ENCODE data around the gene MAP4K2. TPM values are rescaled to one million over a fixed set of nuclear protein-coding genes. Genes with fewer than 3 reads are reported as not detected.

MAP4K2 gene
- total and polyA plus RNA-seq, 2 of the 13 experiments (the other 11 are each of a cell fraction or from before 2014, with no cell fraction given): 8.3 to 17.6 TPM

DNA sequence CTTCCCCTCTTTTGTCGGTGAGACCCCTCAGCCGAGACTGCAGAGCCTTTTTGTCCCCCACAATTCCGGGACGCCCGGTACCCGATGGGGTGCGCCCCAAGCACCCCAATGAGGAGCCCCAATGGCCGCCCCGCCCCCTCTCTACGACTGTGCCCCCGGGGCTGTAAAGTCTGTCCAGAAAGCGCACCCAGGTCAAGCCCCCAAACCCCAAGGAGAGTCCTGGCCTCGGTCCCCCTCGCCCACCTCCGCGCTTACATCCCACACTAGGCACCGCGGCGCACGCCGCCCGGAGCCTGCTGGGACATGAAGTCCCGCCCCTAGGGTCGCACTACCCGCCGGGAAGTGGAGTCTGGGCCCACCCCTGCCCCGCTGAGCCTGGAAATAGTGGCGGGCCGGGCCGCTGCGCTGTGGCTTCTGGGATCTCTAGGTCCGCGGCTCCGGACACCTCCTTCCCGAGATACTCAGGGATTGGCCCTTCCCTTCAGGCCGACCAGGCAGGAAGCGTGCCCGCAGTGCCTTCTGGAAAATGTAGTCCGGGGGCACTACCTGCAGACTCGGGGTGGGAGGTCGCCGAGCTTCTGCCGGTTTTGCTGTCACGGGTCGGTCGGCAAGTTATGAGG, 7.4 kb upstream of the MAP4K2 start, which contains the start of gene MEN1 (continued):
- TF ChIP-seq POGK (CRISPR knock-in tag; conservative IDR thresholded peaks at IDR 0.05) (0 out of 2 replicates have a peak, but pooled peaks have one; percentile 58), MEIS1 (CRISPR knock-in tag; IDR thresholded peaks at IDR 0.05; ENCODE audit: borderline replicate concordance) (peak; percentile 84), ZNF280B (CRISPR knock-in tag; IDR thresholded peaks at IDR 0.05; ENCODE audit: borderline replicate concordance) (peak; percentile 38; the same call in 1 of the 2 replicates), ZNF44 (CRISPR knock-in tag; IDR thresholded peaks at IDR 0.05) (peak; percentile 77; the same call in 1 of the 2 replicates), TARDBP (CRISPR knock-in tag; IDR thresholded peaks at IDR 0.05) (peak; percentile 71), NONO (IDR thresholded peaks at IDR 0.05) (no peak), NONO (CRISPR knock-in tag; conservative IDR thresholded peaks at IDR 0.05) (0 out of 2 replicates have a peak, but pooled peaks have one; percentile 28), PAF1 (CRISPR knock-in tag; IDR thresholded peaks at IDR 0.05) (no peak), ZNF331 (CRISPR knock-in tag; IDR thresholded peaks at IDR 0.05) (peak; percentile 7; the same call in 1 of the 2 replicates), ZSCAN5A (CRISPR knock-in tag; IDR thresholded peaks at IDR 0.05; ENCODE audit: borderline replicate concordance) (no peak), ZIK1 (CRISPR knock-in tag; IDR thresholded peaks at IDR 0.05; ENCODE audit: borderline replicate concordance, low read depth) (peak; percentile 51; the same call in 1 of the 2 replicates), MAZ (IDR thresholded peaks at IDR 0.05; ENCODE audit: borderline replicate concordance, low read depth, low read length) (no peak), MAZ (CRISPR knock-in tag; IDR thresholded peaks at IDR 0.05; ENCODE audit: low read depth) (peak; percentile 21), CREM (IDR thresholded peaks at IDR 0.05) (peak; percentile 94), CREM (CRISPR knock-in tag; IDR thresholded peaks at IDR 0.05) (no peak), POLR2AphosphoS5 (IDR thresholded peaks at IDR 0.05; ENCODE audit: low read depth, low read length) (peak; percentile 77)
- TF ChIP-seq, protein P1, sequence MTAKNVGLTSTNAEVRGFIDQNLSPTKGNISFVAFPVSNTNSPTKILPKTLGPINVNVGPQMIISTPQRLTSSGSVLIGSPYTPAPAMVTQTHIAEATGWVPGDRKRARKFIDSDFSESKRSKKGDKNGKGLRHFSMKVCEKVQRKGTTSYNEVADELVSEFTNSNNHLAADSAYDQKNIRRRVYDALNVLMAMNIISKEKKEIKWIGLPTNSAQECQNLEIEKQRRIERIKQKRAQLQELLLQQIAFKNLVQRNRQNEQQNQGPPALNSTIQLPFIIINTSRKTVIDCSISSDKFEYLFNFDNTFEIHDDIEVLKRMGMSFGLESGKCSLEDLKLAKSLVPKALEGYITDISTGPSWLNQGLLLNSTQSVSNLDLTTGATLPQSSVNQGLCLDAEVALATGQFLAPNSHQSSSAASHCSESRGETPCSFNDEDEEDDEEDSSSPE (CRISPR knock-in tag; IDR thresholded peaks at IDR 0.05): peak; percentile 83
- TF ChIP-seq, protein P2, sequence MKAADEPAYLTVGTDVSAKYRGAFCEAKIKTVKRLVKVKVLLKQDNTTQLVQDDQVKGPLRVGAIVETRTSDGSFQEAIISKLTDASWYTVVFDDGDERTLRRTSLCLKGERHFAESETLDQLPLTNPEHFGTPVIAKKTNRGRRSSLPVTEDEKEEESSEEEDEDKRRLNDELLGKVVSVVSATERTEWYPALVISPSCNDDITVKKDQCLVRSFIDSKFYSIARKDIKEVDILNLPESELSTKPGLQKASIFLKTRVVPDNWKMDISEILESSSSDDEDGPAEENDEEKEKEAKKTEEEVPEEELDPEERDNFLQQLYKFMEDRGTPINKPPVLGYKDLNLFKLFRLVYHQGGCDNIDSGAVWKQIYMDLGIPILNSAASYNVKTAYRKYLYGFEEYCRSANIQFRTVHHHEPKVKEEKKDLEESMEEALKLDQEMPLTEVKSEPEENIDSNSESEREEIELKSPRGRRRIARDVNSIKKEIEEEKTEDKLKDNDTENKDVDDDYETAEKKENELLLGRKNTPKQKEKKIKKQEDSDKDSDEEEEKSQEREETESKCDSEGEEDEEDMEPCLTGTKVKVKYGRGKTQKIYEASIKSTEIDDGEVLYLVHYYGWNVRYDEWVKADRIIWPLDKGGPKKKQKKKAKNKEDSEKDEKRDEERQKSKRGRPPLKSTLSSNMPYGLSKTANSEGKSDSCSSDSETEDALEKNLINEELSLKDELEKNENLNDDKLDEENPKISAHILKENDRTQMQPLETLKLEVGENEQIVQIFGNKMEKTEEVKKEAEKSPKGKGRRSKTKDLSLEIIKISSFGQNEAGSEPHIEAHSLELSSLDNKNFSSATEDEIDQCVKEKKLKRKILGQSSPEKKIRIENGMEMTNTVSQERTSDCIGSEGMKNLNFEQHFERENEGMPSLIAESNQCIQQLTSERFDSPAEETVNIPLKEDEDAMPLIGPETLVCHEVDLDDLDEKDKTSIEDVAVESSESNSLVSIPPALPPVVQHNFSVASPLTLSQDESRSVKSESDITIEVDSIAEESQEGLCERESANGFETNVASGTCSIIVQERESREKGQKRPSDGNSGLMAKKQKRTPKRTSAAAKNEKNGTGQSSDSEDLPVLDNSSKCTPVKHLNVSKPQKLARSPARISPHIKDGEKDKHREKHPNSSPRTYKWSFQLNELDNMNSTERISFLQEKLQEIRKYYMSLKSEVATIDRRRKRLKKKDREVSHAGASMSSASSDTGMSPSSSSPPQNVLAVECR (CRISPR knock-in tag; IDR thresholded peaks at IDR 0.05; ENCODE audit: borderline replicate concordance): peak; percentile 88
